ENCODE data around the gene UBAP1L. TPM values are rescaled to one million over a fixed set of nuclear protein-coding genes. Genes with fewer than 3 reads are reported as not detected.

Gene UBAP1L
- total RNA-seq, 1 experiment from 2014 or later = 3.0 TPM

DNA sequence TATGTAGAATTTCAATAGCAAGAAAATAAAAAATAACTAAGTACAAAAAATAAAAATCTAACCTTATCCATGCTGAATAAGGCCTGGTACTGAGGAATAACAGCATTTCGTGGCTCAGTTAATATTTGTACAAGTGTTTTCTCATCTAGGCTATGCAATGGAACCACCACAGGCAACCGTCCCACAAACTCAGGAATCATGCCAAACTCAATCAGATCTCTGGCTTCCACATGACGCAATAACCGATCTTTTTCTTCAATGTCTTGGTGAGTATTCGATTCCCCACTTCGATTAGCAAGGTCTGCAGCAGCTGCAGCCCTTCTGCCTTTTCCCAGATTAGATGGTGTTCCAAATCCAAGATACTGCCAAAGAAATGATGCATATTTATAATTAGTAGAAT, 39.7 kb upstream of the UBAP1L start:
- H3K4me1 ChIP-seq (ENCODE audit: insufficient read depth, low read length) = no peaks in the 10 kb centered on the region
- peaks cover 20 to 62% (median 61%) of the 10 kb centered on the region in 3 experiments; a peak in 6 of 7 replicates for H3K36me3 Mint-ChIP-seq (ENCODE audit: insufficient read depth in 1 of 3, low read depth in 3 of 3)
- H3K14ac ChIP-seq (ENCODE audit: insufficient read depth, low read length) = no peak overlapping the region
- no peak overlapping the region for H3K4me3 Mint-ChIP-seq
- H4K5ac ChIP-seq (ENCODE audit: insufficient read length, low read depth, low read length) = no peak overlapping the region
- H2BK12ac ChIP-seq (ENCODE audit: insufficient read length, low read depth, low read length) = no peak overlapping the region
- H3K27me3 ChIP-seq (ENCODE audit: insufficient read depth, low read length) = no peaks in the 10 kb centered on the region
- H3K9me3 Mint-ChIP-seq = no peaks in the 10 kb centered on the region
- H3K27ac Mint-ChIP-seq = no peak overlapping the region
- H4K20me1 ChIP-seq (ENCODE audit: control insufficient read depth, insufficient read depth, insufficient read length) = no peaks in the 10 kb centered on the region
- no peaks in the 10 kb centered on the region for H3K9me3 ChIP-seq (ENCODE audit: control insufficient read depth, low read depth, low read length)
- H3K9ac ChIP-seq (ENCODE audit: extremely low read depth, insufficient read length, low read length) = no peak overlapping the region
- H2BK15ac ChIP-seq (ENCODE audit: low read depth, low read length) = no peak overlapping the region
- H3K4me2 ChIP-seq (ENCODE audit: insufficient read depth, insufficient read length, low read length) = no peak overlapping the region
- no peak overlapping the region for H3K27ac ChIP-seq (ENCODE audit: insufficient read length, low read depth, low read length)
- no peak overlapping the region for H3K23ac ChIP-seq (ENCODE audit: insufficient read length, low read depth, low read length)
- no peak overlapping the region for H3K56ac ChIP-seq (ENCODE audit: insufficient read length, low read depth, low read length)
- no peaks in the 10 kb centered on the region for H3K23me2 ChIP-seq (ENCODE audit: insufficient read length, low read depth, low read length, poor library complexity, severe bottlenecking)
- no peak overlapping the region for H3T11ph ChIP-seq (ENCODE audit: low read length)
- H4K91ac ChIP-seq (ENCODE audit: insufficient read length, low read depth, low read length) = no peak overlapping the region
- TF ChIP-seq, protein P1, sequence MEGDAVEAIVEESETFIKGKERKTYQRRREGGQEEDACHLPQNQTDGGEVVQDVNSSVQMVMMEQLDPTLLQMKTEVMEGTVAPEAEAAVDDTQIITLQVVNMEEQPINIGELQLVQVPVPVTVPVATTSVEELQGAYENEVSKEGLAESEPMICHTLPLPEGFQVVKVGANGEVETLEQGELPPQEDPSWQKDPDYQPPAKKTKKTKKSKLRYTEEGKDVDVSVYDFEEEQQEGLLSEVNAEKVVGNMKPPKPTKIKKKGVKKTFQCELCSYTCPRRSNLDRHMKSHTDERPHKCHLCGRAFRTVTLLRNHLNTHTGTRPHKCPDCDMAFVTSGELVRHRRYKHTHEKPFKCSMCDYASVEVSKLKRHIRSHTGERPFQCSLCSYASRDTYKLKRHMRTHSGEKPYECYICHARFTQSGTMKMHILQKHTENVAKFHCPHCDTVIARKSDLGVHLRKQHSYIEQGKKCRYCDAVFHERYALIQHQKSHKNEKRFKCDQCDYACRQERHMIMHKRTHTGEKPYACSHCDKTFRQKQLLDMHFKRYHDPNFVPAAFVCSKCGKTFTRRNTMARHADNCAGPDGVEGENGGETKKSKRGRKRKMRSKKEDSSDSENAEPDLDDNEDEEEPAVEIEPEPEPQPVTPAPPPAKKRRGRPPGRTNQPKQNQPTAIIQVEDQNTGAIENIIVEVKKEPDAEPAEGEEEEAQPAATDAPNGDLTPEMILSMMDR (conservative IDR thresholded peaks at IDR 0.05) = no peak
- no peak overlapping the region for H3K18ac ChIP-seq (ENCODE audit: insufficient read length, low read depth, low read length)
- H2AFZ ChIP-seq (ENCODE audit: low read length) = no peak overlapping the region
- H4K8ac ChIP-seq (replicated peaks; ENCODE audit: insufficient read length, low read depth, low read length) = no peak overlapping the region
- H3K4ac ChIP-seq (ENCODE audit: low read depth, low read length) = no peak overlapping the region
- WGBS (ENCODE audit: extremely low coverage, insufficient read length, low lambda C conversion rate) = no CpG with 5 or more reads among the region's 6 CpGs
- H2BK20ac ChIP-seq (ENCODE audit: low read depth, low read length, poor library complexity, severe bottlenecking) = no peak overlapping the region
- H2AK5ac ChIP-seq (ENCODE audit: insufficient read length, low read length) = no peak overlapping the region
- no peaks in the 10 kb centered on the region for H3K27me3 Mint-ChIP-seq (ENCODE audit: low read depth)
- no peaks in the 10 kb centered on the region for H3K79me1 ChIP-seq (ENCODE audit: insufficient read depth, low read depth, low read length, poor library complexity, severe bottlenecking)
- no peak overlapping the region for H2BK5ac ChIP-seq (ENCODE audit: insufficient read length, low read length)
- H3K4me1 Mint-ChIP-seq = no peaks in the 10 kb centered on the region
- no peak for DNase-seq
- no peaks in the 10 kb centered on the region for H3K79me2 ChIP-seq (ENCODE audit: insufficient read depth, low read length)
- H2BK120ac ChIP-seq (ENCODE audit: low read depth, low read length, poor library complexity, severe bottlenecking) = no peak overlapping the region

Measured in H9 (cell line).